CD8-positive, alpha-beta memory T cell (primary cell): ENCODE measurements around the gene MRFAP1L1. TPM values are rescaled to one million over a fixed set of nuclear protein-coding genes. Genes with fewer than 3 reads are reported as not detected.

ENCODE experiments used
- CTCF ChIA-PET: fragments of 350-600 bp; sonication (Branson Sonifier 250); formaldehyde crosslinking; loops from one replicate; lab custom pipeline; 2021; ENCODE audit warnings: antibody characterized with exemption; lab: Charles Lee
- POLR2A ChIA-PET: fragments of 350-600 bp; sonication (Branson Sonifier 250); formaldehyde crosslinking; loops from one replicate; lab custom pipeline; 2021; ENCODE audit warnings: antibody characterized with exemption; lab: Charles Lee
- DNase-seq, 5 donors: peaks; one replicate each; pipeline versions ENCODE4 v3.0.0 to v3.0.0-alpha.2; 2020 to 2022; ENCODE audit warnings: mixed read lengths in 1 of 5
- H3K27ac ChIP-seq: one replicate; pipeline ENCODE4 v1.7.0; 2013; ENCODE audit warnings: low read depth, mild to moderate bottlenecking, low read length, moderate library complexity
- H3K27me3 ChIP-seq: 2 replicates; pipeline ENCODE4 v1.7.0; 2013; ENCODE audit warnings: low read length, mild to moderate bottlenecking; ENCODE audit not compliant: insufficient read depth, poor library complexity, severe bottlenecking
- H3K36me3 ChIP-seq: 2 replicates; pipeline ENCODE4 v1.7.0; 2013; ENCODE audit warnings: mild to moderate bottlenecking, low read length, moderate library complexity; ENCODE audit not compliant: insufficient read depth
- H3K4me1 ChIP-seq: 2 replicates; pipeline ENCODE4 v1.7.0; 2013; ENCODE audit warnings: mild to moderate bottlenecking, low read length, moderate library complexity; ENCODE audit not compliant: insufficient read depth
- H3K4me3 ChIP-seq: 2 replicates; pipeline ENCODE4 v1.7.0; 2013; ENCODE audit warnings: mild to moderate bottlenecking, low read length
- H3K9me3 ChIP-seq: 2 replicates; pipeline ENCODE4 v1.7.0; 2013; ENCODE audit warnings: mild to moderate bottlenecking, low read length
- H3K27ac Mint-ChIP-seq, 8 donors: one replicate each; pipeline ENCODE4 v1.8.0; 2020 to 2021; ENCODE audit warnings: mixed read lengths in 8 of 8, mild to moderate bottlenecking in 6 of 8, inconsistent platforms in 3 of 8, moderate library complexity in 3 of 8
- H3K27me3 Mint-ChIP-seq, 2 donors: one replicate each; pipeline ENCODE4 v1.8.0; 2020 to 2021; ENCODE audit warnings: mixed read lengths in 2 of 2, mild to moderate bottlenecking in 1 of 2, moderate library complexity in 1 of 2
- H3K36me3 Mint-ChIP-seq, 3 donors: one replicate each; pipeline ENCODE4 v1.8.0; 2020 to 2021; ENCODE audit warnings: mixed read lengths in 3 of 3, inconsistent platforms in 1 of 3, mild to moderate bottlenecking in 1 of 3
- H3K4me1 Mint-ChIP-seq, 3 donors: one replicate each; pipeline ENCODE4 v1.8.0; 2020 to 2021; ENCODE audit warnings: mixed read lengths in 3 of 3, inconsistent platforms in 1 of 3, mild to moderate bottlenecking in 1 of 3
- H3K4me3 Mint-ChIP-seq, 7 donors: one replicate each; pipeline ENCODE4 v1.8.0; 2020 to 2021; ENCODE audit warnings: mixed read lengths in 7 of 7, mild to moderate bottlenecking in 6 of 7, moderate library complexity in 4 of 7, inconsistent platforms in 2 of 7
- H3K9me3 Mint-ChIP-seq, 5 donors: one replicate each; pipeline ENCODE4 v1.8.0; 2020 to 2022; ENCODE audit warnings: mixed read lengths in 5 of 5, mild to moderate bottlenecking in 3 of 5, moderate library complexity in 2 of 5, inconsistent platforms in 1 of 5
- polyA plus RNA-seq: library from polyadenylated mRNA; unstranded; fragments of 300-500 nt; fragmentation: Illumina TruSeq; gene quantifications from one replicate; pipeline ENCODE4 v1.2.3, GENCODE V29; 2021
- total RNA-seq, 2 experiments: library from RNA; stranded (reverse); gene quantifications; one replicate each; pipeline ENCODE4 v1.2.3, GENCODE V29; 2021

MRFAP1L1 gene
- total and polyA plus RNA-seq, 3 experiments from 2014 or later: 54.9 to 142 (median 55.9) TPM

DNA sequence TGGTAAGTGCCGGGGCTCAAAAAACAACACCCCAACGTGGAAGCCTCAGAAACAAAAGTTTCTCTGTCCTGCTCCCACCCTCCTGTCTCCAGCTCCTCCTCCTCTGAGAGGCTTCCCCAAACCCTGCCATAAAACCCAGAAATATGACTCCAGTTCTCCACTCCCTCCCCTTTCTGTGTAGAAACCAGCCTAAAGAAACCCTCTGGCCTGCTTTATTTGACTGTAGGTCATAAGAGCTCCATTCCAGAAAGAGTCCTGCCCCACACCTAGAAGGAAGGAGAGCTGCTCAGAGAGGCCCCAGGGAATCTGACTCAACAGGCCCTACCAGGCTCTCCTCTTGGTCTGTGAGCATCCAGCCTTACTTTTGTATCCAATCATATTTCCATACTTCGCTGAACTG lies 16.9 kb downstream of the MRFAP1L1 start:
- peak overlapping the region; percentile 87 to 98 (median 90) for H3K27ac Mint-ChIP-seq

DNA sequence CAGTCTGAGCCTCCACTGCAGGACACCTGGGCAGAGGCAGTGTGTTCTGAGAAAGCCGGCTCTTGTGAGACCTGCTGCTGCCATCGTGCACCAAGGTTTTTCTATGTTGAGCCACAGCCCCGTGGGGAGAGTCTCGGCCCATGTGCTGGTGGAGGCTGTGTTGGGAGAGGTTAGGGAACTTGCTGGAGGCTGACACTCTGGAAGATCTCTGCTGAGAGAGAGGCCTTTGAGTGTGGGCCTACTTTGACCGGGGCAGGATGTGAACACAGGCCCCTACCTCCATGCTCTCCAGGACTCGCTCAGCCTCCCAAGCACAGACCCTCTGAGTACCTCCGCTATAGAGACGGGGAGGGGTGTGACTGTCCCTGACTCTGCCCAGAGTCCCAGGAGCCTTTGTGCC lies 17.3 kb downstream of the MRFAP1L1 start:
- peaks cover 96% of the 10 kb centered on the region for H3K4me1 ChIP-seq
- peak overlapping the region in 4 of 7 donors; percentile 3 to 84 (median 58) for H3K4me3 Mint-ChIP-seq
- DNase-seq: no peak
- H3K27ac ChIP-seq: peak overlapping the region; percentile 27
- H3K9me3 ChIP-seq: no peaks in the 10 kb centered on the region
- H3K9me3 Mint-ChIP-seq: no peaks in the 10 kb centered on the region
- CTCF ChIA-PET: interaction anchor here (0.7 to 29.4 kb wide), 3 partner anchors 9 to 29 kb away, joined by 3 to 369 read pairs (median 39); a partner anchor contains a TSS
- H3K4me1 Mint-ChIP-seq: peaks cover 88 to 95% (median 92%) of the 10 kb centered on the region in 3 donors
- no peaks in the 10 kb centered on the region for H3K27me3 ChIP-seq
- H3K27me3 Mint-ChIP-seq: no peaks in the 10 kb centered on the region
- POLR2A ChIA-PET: no interaction called here
- H3K36me3 Mint-ChIP-seq: peaks cover 0 to 10% (median 0%) of the 10 kb centered on the region in 3 donors
- peak overlapping the region; percentile 87 to 98 (median 90) for H3K27ac Mint-ChIP-seq
- H3K4me3 ChIP-seq: no peak overlapping the region
- no peaks in the 10 kb centered on the region for H3K36me3 ChIP-seq

More for the DNA sequence above, 16.9 kb downstream of the MRFAP1L1 start:
- Histone ChIP-seq H3K4me3 (no peak overlapping the region), H3K27me3 (no peaks in the 10 kb centered on the region), H3K27ac (peak overlapping the region; percentile 27), H3K4me1 (peaks cover 97% of the 10 kb centered on the region), H3K9me3 (no peaks in the 10 kb centered on the region), H3K36me3 (no peaks in the 10 kb centered on the region)
- Mint-ChIP-seq H3K4me3 (peak overlapping the region; percentile 3 to 84 (median 43)), H3K36me3 (peaks cover 0 to 10% (median 0%) of the 10 kb centered on the region in 3 donors), H3K9me3 (no peaks in the 10 kb centered on the region), H3K27me3 (no peaks in the 10 kb centered on the region), H3K4me1 (peaks cover 84 to 92% (median 88%) of the 10 kb centered on the region in 3 donors)
- ChIA-PET CTCF (interaction anchor here (0.7 to 29.4 kb wide), 2 partner anchors 20 to 29 kb away, joined by 3 to 369 read pairs; a partner anchor contains a TSS), POLR2A (interaction anchor here (0.8 kb wide), 1 partner anchor 23 kb away, joined by 3 read pairs; the partner anchor contains the start of gene BLOC1S4)
- DNase-seq: no peak

DNA sequence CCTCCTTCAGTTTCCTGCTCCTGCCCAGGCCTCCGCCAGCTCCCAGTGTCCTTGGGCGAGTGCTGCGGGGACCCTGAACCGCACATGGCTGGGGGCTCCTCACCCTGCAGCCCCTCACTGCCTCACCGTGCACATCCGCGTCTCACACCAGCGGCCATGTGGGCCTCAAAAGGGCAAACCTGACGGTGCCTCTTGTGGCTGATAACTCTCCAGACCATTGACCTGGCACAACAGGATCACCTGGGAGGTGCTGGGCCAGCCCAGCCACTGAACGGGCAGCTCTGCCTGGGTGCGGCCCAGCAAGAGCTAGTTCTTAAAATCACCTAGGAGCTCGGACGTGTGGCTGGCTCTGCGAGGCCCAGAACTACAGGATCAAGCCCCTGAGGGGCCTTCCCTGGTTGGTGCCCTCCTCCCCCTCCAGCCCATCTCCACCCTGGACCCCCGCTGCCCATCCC lies 20.1 kb downstream of the MRFAP1L1 start:
- H3K27ac ChIP-seq: peak overlapping the region; percentile 72
- peaks cover 0 to 14% (median 0%) of the 10 kb centered on the region in 3 donors for H3K36me3 Mint-ChIP-seq
- CTCF ChIA-PET: interaction anchor here (0.7 to 5.5 kb wide), 13 partner anchors 11 to 379 kb away, joined by 3 to 108 read pairs (median 6); partner anchors contain the start of genes BLOC1S4, GRPEL1, MRFAP1 and MRFAP1L1
- no peaks in the 10 kb centered on the region for H3K27me3 Mint-ChIP-seq
- no peaks in the 10 kb centered on the region for H3K27me3 ChIP-seq
- POLR2A ChIA-PET: interaction anchor here (0.7 to 3.5 kb wide), 9 partner anchors 9 to 354 kb away, joined by 4 to 77 read pairs (median 15); partner anchors contain the start of genes BLOC1S4, KIAA0232, MRFAP1 and MRFAP1L1
- no peaks in the 10 kb centered on the region for H3K36me3 ChIP-seq
- peaks cover 71% of the 10 kb centered on the region for H3K4me1 ChIP-seq
- H3K27ac Mint-ChIP-seq: peak overlapping the region; percentile 93 to 100 (median 99)
- no peaks in the 10 kb centered on the region for H3K9me3 ChIP-seq
- H3K4me1 Mint-ChIP-seq: peaks cover 75 to 88% (median 87%) of the 10 kb centered on the region in 3 donors
- DNase-seq: no peak
- peak overlapping the region; percentile 91 to 99 (median 97) for H3K4me3 Mint-ChIP-seq
- H3K4me3 ChIP-seq: peak overlapping the region; percentile 57
- no peaks in the 10 kb centered on the region for H3K9me3 Mint-ChIP-seq

DNA sequence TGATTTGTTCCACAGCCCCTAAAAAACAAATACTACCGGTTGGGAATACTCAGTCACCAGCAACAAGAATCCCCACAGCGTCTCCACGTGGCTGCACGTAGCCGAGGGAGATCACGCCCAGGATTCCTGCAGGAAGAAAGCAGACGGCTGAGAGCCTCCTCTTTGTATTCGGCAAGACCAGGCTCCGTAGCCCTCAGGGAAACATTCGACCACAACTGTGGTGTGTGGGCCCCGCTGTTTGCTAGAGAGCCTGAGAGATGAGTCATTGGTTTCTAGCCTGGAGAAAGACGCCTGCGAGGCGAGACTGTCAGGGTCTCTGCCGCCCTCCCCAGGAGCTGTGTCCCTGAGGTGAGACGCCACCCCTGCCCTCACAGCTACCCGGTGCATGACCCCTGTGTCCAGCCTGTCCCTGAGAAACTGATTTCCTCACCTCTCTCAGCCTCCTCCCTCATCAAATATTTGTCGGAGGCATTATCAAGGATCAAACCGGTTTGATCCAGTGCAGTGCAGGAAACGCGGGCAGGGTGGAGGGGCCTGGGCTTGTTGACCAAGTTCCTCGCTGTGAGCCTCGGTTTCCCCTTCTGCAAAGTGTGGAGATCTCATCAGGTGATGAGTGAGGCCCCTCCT lies 20.7 kb downstream of the MRFAP1L1 start:
- Histone ChIP-seq H3K36me3 (no peaks in the 10 kb centered on the region), H3K27ac (peak overlapping the region; percentile 72), H3K9me3 (no peaks in the 10 kb centered on the region), H3K4me1 (peaks cover 65% of the 10 kb centered on the region), H3K4me3 (peak overlapping the region; percentile 57), H3K27me3 (no peaks in the 10 kb centered on the region)
- no peaks in the 10 kb centered on the region for H3K9me3 Mint-ChIP-seq
- CTCF ChIA-PET: interaction anchor here (0.7 to 5.5 kb wide), 9 partner anchors 10 to 220 kb away, joined by 3 to 108 read pairs (median 8); partner anchors contain the start of genes MRFAP1 and MRFAP1L1
- POLR2A ChIA-PET: interaction anchor here (0.7 to 3.5 kb wide), 4 partner anchors 14 to 354 kb away, joined by 7 to 77 read pairs (median 24); partner anchors contain the start of genes MRFAP1L1 and TADA2B
- H3K4me3 Mint-ChIP-seq: peak overlapping the region; percentile 91 to 99 (median 97)
- DNase-seq: peak; percentile 62 to 90 (median 71)
- peaks cover 69 to 84% (median 82%) of the 10 kb centered on the region in 3 donors for H3K4me1 Mint-ChIP-seq
- H3K27ac Mint-ChIP-seq: peak overlapping the region; percentile 93 to 100 (median 99)
- no peaks in the 10 kb centered on the region for H3K27me3 Mint-ChIP-seq
- H3K36me3 Mint-ChIP-seq: peaks cover 0 to 14% (median 0%) of the 10 kb centered on the region in 3 donors

DNA sequence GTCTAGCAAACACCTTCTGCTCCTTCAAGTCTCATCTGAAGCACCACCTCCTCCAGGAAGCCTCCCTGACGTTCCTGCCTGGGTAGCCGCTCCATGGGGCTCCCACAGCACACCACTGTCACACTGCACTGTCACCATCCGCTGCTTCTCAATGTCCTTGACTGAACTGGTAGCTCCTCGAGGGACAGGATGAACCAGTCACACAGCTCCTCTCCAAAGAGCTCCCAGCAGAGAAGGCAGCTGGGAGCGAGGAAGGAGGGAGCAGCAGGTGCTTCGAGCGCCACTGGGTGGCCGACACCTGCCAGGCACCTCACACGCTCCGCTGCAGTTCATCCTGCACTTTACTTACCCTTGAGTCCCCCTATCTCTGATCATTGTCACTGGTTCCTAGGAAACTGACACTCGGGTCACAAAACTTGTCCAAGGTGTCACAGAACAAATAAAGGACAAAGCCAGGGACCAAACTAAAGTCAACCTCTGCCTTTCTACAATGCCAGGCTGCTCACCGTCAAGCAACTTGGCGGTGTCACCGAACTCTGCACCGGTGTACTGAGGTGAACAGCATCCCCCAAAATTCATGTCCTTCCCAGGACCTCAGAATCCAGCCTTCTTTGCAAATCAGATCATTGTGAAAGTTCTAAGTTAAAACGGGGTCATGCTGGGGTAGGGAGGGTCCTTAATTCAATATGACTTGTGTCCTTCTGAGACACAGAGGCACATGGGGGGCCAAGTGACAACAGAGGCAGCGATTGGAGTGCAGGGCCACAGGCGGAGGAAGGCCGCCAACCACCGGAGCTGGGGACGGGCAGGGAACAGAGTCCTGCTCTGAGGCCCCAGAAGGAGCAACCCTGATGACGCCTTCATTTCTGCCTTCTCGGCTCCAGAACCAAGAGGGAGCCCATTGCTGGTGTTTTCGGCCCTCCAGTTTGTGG lies 21.5 kb downstream of the MRFAP1L1 start:
- H3K27ac Mint-ChIP-seq: peak overlapping the region; percentile 93 to 100 (median 99)
- Histone ChIP-seq H3K4me1 (peaks cover 58% of the 10 kb centered on the region), H3K36me3 (no peaks in the 10 kb centered on the region), H3K27me3 (no peaks in the 10 kb centered on the region), H3K9me3 (no peaks in the 10 kb centered on the region), H3K4me3 (peak overlapping the region; percentile 57), H3K27ac (peak overlapping the region; percentile 72)
- H3K9me3 Mint-ChIP-seq: no peaks in the 10 kb centered on the region
- peak overlapping the region; percentile 91 to 99 (median 97) for H3K4me3 Mint-ChIP-seq
- ChIA-PET CTCF (interaction anchor here (1.0 to 5.5 kb wide), 6 partner anchors 13 to 32 kb away, joined by 3 to 108 read pairs (median 14); partner anchors contain the start of gene MRFAP1L1), POLR2A (interaction anchor here (1.7 to 3.5 kb wide), 3 partner anchors 13 to 20 kb away, joined by 9 to 77 read pairs (median 41); partner anchors contain the start of gene MRFAP1L1)
- H3K4me1 Mint-ChIP-seq: peaks cover 62 to 77% (median 75%) of the 10 kb centered on the region in 3 donors
- no peaks in the 10 kb centered on the region for H3K27me3 Mint-ChIP-seq
- DNase-seq: no peak
- H3K36me3 Mint-ChIP-seq: peaks cover 0 to 14% (median 0%) of the 10 kb centered on the region in 3 donors

DNA sequence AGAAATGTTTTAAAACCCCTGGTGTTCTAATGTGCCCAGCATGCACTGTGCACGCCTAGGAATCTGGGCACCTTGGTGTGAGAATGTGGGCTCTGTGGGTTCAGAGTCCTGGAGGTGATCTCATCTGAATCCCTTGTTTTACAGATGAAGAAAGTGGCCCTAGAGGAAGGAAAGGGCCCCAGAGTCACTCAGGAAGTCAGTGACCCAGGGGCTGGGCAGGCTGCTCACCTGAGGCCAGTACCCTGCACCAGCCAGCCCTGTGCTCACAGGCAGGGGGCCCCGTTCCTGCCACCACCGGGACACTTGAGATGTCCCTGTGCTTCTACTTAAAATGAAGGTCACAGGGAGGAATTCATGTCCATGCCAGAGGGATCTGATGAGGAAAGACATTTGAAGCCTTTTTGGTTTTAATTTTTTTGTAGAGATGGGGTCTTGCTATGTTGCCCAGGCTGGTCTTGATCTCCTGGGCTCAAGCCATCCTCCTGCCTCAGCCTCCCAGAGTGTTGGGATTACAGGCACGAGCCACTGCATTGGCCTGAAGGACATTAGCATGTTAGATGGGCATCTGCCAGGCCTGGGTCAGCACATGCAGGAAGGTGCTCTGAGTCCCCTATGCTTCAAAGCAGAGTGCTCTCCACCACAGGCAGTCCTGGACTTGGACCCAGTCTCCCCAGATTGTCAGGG lies 23.4 kb downstream of the MRFAP1L1 start:
- H3K4me1 Mint-ChIP-seq: peaks cover 56 to 73% (median 70%) of the 10 kb centered on the region in 3 donors
- Histone ChIP-seq H3K4me1 (peaks cover 40% of the 10 kb centered on the region), H3K27ac (no peak overlapping the region), H3K4me3 (no peak overlapping the region), H3K9me3 (no peaks in the 10 kb centered on the region), H3K27me3 (no peaks in the 10 kb centered on the region), H3K36me3 (no peaks in the 10 kb centered on the region)
- peaks cover 0 to 16% (median 2%) of the 10 kb centered on the region in 3 donors for H3K36me3 Mint-ChIP-seq
- no peaks in the 10 kb centered on the region for H3K27me3 Mint-ChIP-seq
- POLR2A ChIA-PET: interaction anchor here (1.1 kb wide), 1 partner anchor 45 kb away, joined by 6 read pairs; the partner anchor contains the start of gene MRFAP1
- no peak for DNase-seq
- H3K4me3 Mint-ChIP-seq: peak overlapping the region in 2 of 7 donors; percentile 41 to 42
- H3K9me3 Mint-ChIP-seq: no peaks in the 10 kb centered on the region
- peak overlapping the region; percentile 58 to 99 (median 89) for H3K27ac Mint-ChIP-seq
- CTCF ChIA-PET: interaction anchor here (0.8 to 5.5 kb wide), 2 partner anchors 11 to 31 kb away, joined by 4 to 108 read pairs; a partner anchor contains a TSS
